Measurements from ENCODE around the gene TBL1Y.
"Not testable (repeated sequence)": the region's sequence is repeated elsewhere in the genome, so short reads cannot be mapped to it uniquely, and the experiment has no call there.

TBL1Y gene

DNA sequence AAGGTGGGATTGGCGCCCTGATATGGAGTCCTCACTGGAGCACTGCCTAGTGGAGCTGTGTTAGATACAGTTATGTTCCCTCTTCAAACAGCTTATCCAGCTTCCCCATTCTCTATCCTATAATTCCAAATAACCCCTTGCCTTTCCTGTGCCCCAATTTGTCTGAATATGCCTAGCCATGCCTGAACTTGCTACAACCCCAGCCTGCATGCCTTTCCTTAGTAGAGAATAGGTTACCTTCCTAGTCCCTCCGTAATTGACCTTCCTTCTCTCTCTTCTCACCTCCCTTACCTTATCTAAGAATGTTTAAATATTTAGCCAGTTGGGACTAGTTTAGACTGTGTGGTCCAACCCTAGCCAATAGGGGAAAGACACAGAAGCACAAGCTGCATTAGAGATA is 102.6 kb downstream of the TBL1Y start:
- Histone ChIP-seq H3K4me3 (ENCODE audit: low read length) (no peak overlapping the region), H3K27me3 (ENCODE audit: control insufficient read depth, insufficient read depth, low read length) (no peaks in the 10 kb centered on the region), H3K9me3 (ENCODE audit: control insufficient read depth, low read depth, low read length) (no peaks in the 10 kb centered on the region), H3K36me3 (ENCODE audit: control insufficient read depth, low read depth, low read length) (no peaks in the 10 kb centered on the region), H3K4me1 (ENCODE audit: control insufficient read depth, low read depth, low read length) (no peaks in the 10 kb centered on the region), H3K27ac (ENCODE audit: low read length) (no peak overlapping the region), H3K9ac (ENCODE audit: low read length) (no peak overlapping the region)

DNA sequence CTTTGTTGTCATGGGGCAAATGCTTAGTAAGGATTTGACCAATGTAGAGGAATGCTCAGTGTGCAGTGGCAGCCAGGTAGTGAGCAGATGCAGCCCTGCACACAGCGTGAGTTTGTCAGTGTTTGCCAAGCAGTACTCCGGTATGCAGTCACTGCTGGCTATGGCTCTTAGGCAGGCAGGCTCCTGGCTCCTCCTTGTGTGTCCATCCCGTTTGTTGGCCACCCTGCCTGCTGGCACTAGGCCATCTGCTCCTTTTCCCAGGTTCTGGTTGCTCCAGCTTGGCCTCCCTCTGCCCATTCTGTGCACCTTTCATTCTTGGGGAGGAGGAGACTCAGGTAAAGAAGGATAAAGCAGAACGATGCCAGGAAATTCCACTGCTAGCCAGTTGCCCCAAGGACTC is 106.0 kb downstream of the TBL1Y start:
- no peak overlapping the region for H3K9ac ChIP-seq (ENCODE audit: low read length)
- H3K4me3 ChIP-seq (ENCODE audit: low read length), result no peak overlapping the region
- no peaks in the 10 kb centered on the region for H3K9me3 ChIP-seq (ENCODE audit: control insufficient read depth, low read depth, low read length)
- H3K36me3 ChIP-seq (ENCODE audit: control insufficient read depth, low read depth, low read length), result no peaks in the 10 kb centered on the region
- no peaks in the 10 kb centered on the region for H3K4me1 ChIP-seq (ENCODE audit: control insufficient read depth, low read depth, low read length)
- H3K27me3 ChIP-seq (ENCODE audit: control insufficient read depth, insufficient read depth, low read length), result no peaks in the 10 kb centered on the region
- no peak overlapping the region for H3K27ac ChIP-seq (ENCODE audit: low read length)

DNA sequence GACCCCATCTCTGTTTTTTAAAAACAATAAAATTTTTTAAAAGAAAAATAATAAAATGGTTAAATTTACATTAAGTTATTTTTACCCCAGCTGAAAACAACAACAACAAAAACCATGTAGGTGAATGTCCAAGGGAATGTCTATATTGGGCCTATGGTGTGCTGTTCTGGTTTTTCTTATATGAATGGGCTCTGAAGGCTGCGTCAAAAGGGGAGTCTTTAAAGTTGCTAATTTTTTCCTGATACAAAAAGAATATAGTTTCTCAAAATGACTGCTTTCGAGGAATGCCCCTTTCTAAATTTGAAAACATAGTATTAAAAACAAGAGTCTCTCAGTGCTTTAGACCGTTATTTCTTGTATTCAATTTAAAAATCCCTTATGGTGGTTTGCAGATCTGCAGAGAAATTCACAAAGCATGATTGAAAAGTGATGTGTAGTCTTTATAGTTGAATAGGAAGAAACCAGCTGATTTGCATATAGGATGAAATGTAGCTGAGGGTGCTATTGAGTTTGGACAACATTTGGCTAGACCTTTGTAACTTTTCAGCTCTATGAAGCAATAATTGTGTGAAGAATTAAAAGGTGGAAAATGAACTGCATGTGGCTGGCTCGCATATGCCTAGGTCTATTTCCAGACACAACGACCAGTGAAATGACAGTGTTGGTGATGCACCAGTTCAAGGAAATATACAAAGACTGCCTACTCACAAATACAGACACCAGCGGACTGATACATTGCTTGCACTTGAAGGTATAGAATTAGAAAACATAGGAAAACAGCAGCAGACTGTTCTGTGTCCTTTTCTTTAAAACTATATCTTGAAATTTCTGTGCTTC is 107.0 kb downstream of the TBL1Y start:
- no peak overlapping the region for H3K4me3 ChIP-seq (ENCODE audit: low read length)
- H3K27ac ChIP-seq (ENCODE audit: low read length), result no peak overlapping the region
- H3K9me3 ChIP-seq (ENCODE audit: control insufficient read depth, low read depth, low read length), result no peaks in the 10 kb centered on the region
- no peaks in the 10 kb centered on the region for H3K36me3 ChIP-seq (ENCODE audit: control insufficient read depth, low read depth, low read length)
- H3K9ac ChIP-seq (ENCODE audit: low read length), result no peak overlapping the region
- H3K4me1 ChIP-seq (ENCODE audit: control insufficient read depth, low read depth, low read length), result no peaks in the 10 kb centered on the region
- H3K27me3 ChIP-seq (ENCODE audit: control insufficient read depth, insufficient read depth, low read length), result no peaks in the 10 kb centered on the region

DNA sequence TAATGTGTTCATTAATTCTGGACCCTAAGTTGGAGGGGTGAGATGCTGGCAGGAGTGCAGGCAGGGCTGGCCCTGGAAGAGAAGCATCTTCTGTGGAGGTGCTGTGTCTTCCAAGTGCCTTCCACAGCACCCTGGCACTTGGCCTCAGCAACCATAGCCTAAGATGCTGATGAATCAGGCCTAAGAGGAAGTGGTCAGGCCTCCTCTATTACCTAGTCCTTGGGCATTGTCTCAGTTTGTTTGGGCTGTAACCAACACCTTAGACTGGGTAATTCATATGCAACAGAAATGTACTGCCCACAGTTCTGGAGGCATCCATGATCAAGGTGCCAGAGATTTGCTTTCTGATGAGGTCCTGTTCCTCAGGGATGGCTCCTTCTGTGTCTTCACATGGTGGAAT is 128.5 kb downstream of the TBL1Y start:
- Histone ChIP-seq H3K27me3 (ENCODE audit: control insufficient read depth, insufficient read depth, low read length) (no peaks in the 10 kb centered on the region), H3K9ac (ENCODE audit: low read length) (no peak overlapping the region), H3K9me3 (ENCODE audit: control insufficient read depth, low read depth, low read length) (no peaks in the 10 kb centered on the region), H3K36me3 (ENCODE audit: control insufficient read depth, low read depth, low read length) (no peaks in the 10 kb centered on the region), H3K4me1 (ENCODE audit: control insufficient read depth, low read depth, low read length) (no peaks in the 10 kb centered on the region), H3K4me3 (ENCODE audit: low read length) (no peak overlapping the region), H3K27ac (ENCODE audit: low read length) (no peak overlapping the region)

DNA sequence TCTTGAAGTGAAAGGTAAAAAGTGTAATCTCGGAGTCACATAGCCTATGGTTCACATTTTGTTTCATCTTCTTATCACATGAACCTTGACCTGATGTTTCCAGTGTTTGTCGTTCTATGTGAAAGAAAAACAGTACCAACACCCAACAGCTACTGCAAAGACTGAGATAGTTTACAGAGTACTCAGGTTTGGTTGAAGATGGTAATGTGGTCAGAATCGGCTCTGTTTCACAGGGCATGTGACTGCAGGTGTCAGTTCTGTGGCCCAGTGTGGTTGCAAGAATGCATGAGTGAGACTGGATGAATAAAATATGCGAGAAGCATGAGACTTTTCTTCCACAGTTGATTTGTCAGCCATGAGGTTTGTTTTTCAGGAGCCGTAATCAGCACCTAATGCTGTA is 130.2 kb downstream of the TBL1Y start:
- Histone ChIP-seq H3K9me3 (ENCODE audit: control insufficient read depth, low read depth, low read length) (no peaks in the 10 kb centered on the region), H3K27me3 (ENCODE audit: control insufficient read depth, insufficient read depth, low read length) (no peaks in the 10 kb centered on the region), H3K4me1 (ENCODE audit: control insufficient read depth, low read depth, low read length) (no peaks in the 10 kb centered on the region), H3K9ac (ENCODE audit: low read length) (no peak overlapping the region), H3K4me3 (ENCODE audit: low read length) (no peak overlapping the region), H3K27ac (ENCODE audit: low read length) (no peak overlapping the region), H3K36me3 (ENCODE audit: control insufficient read depth, low read depth, low read length) (no peaks in the 10 kb centered on the region)

DNA sequence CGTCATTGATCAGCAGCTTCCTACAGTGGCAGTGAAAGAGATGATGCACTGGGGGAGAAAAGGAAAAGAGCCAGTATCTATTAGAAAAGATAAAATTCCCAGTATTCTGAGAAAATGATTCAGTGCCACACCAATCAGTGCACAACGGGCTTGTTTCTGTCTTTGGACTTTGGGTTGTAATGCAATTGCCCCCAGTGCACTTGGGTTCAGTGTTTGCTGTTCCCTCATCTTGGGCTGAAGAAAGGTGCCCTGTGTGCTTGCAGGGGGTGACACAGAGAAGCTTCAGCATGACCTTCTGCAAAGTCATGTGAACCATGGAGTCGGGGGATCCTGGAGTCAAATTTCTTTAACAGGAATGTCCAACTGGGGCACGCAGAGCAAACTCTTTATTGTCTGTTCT is 131.5 kb downstream of the TBL1Y start:
- H3K36me3 ChIP-seq (ENCODE audit: control insufficient read depth, low read depth, low read length), result no peaks in the 10 kb centered on the region
- no peak overlapping the region for H3K9ac ChIP-seq (ENCODE audit: low read length)
- no peaks in the 10 kb centered on the region for H3K4me1 ChIP-seq (ENCODE audit: control insufficient read depth, low read depth, low read length)
- no peak overlapping the region for H3K4me3 ChIP-seq (ENCODE audit: low read length)
- H3K9me3 ChIP-seq (ENCODE audit: control insufficient read depth, low read depth, low read length), result no peaks in the 10 kb centered on the region
- H3K27ac ChIP-seq (ENCODE audit: low read length), result no peak overlapping the region
- H3K27me3 ChIP-seq (ENCODE audit: control insufficient read depth, insufficient read depth, low read length), result no peaks in the 10 kb centered on the region

DNA sequence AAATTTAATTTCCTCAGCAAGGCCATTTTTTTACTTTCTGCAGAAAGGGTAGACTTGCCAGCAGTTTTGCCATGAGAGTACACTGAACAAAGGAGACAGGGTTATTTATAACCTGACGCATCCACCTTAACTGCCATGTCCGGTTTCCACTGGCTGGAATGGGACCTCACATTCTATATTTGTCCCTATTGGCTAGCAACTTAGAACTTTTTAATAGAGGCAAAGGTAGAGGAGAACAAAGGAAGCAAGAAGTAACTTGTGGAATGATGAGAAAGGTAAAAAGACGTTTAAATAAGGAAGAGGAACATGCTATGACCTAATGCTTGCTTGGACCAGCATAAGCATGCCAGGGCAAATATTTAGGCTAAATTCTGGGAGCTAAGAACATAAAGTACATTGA is 142.0 kb downstream of the TBL1Y start:
- not testable (repeated sequence) for H3K27ac ChIP-seq (ENCODE audit: low read length); H3K4me3 ChIP-seq (ENCODE audit: low read length); H3K9me3 ChIP-seq (ENCODE audit: control insufficient read depth, low read depth, low read length); H3K27me3 ChIP-seq (ENCODE audit: control insufficient read depth, insufficient read depth, low read length); H3K4me1 ChIP-seq (ENCODE audit: control insufficient read depth, low read depth, low read length); H3K9ac ChIP-seq (ENCODE audit: low read length); H3K36me3 ChIP-seq (ENCODE audit: control insufficient read depth, low read depth, low read length)

DNA sequence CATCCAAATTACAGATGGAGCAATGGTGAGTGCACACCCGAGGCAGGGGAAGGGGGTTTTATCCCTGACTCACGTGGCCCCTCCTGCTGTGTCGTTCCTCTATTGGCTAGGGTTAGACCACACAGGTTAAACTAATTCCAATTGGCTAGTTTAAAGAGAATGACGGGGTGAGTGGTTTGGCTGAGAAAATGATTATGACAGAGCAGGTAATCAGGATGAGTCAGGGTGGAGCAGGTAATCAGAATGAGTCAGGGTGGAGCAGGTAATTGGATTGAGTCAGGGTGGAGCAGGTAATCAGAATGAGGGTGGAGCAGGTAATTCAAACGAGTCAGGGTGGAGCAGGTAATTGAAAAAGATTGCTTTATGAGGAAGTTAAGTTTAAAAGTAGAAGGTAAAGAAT is 146.4 kb downstream of the TBL1Y start:
- H3K27ac ChIP-seq (ENCODE audit: low read length), result no peak overlapping the region
- H3K4me3 ChIP-seq (ENCODE audit: low read length), result no peak overlapping the region
- H3K9me3 ChIP-seq (ENCODE audit: control insufficient read depth, low read depth, low read length), result no peaks in the 10 kb centered on the region
- H3K9ac ChIP-seq (ENCODE audit: low read length), result no peak overlapping the region
- H3K36me3 ChIP-seq (ENCODE audit: control insufficient read depth, low read depth, low read length), result no peaks in the 10 kb centered on the region
- no peaks in the 10 kb centered on the region for H3K27me3 ChIP-seq (ENCODE audit: control insufficient read depth, insufficient read depth, low read length)
- H3K4me1 ChIP-seq (ENCODE audit: control insufficient read depth, low read depth, low read length), result no peaks in the 10 kb centered on the region

DNA sequence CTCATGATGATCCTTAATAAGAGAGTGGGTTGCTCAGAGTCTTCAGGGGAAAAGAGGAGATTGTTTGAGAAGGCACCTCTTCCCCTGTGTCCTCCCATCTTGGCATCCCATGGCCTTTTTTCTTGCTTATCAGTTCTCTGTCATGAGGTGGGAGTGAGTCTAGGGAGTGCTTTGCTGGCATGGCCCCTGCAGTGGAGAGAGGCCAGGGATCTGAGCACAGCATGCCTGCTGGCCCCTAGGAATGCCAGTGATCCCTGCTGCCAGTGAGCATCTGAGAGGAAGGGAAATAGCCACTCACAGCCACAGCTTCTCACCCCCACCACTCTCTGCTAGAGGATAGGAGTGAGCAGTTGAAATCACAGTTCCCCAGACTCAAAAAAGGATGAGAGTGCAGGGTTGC is 168.2 kb downstream of the TBL1Y start:
- Histone ChIP-seq H3K36me3 (ENCODE audit: control insufficient read depth, low read depth, low read length) (no peaks in the 10 kb centered on the region), H3K4me3 (ENCODE audit: low read length) (no peak overlapping the region), H3K27me3 (ENCODE audit: control insufficient read depth, insufficient read depth, low read length) (no peaks in the 10 kb centered on the region), H3K27ac (ENCODE audit: low read length) (no peak overlapping the region), H3K9ac (ENCODE audit: low read length) (no peak overlapping the region), H3K4me1 (ENCODE audit: control insufficient read depth, low read depth, low read length) (no peaks in the 10 kb centered on the region), H3K9me3 (ENCODE audit: control insufficient read depth, low read depth, low read length) (no peaks in the 10 kb centered on the region)

DNA sequence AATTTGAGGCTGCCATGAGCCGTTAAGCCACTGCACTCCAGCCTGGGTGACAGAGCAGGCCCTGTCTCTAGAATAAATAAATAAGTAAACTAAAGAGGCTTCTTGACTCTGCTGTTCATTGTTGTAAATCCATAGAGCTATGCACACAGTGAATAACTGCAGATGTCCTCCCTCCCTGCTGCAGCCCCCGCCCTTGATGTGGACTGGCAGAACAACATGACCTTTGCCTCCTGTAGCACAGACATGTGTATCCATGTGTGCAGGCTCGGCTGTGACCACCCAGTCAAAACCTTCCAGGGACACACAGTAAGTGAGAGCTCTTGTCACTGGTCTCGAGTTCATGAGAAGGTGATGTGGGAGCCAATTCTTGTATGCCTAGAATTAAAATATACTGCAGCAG is 170.1 kb downstream of the TBL1Y start:
- not testable (repeated sequence) for H3K9me3 ChIP-seq (ENCODE audit: control insufficient read depth, low read depth, low read length); H3K36me3 ChIP-seq (ENCODE audit: control insufficient read depth, low read depth, low read length); H3K27me3 ChIP-seq (ENCODE audit: control insufficient read depth, insufficient read depth, low read length); H3K4me3 ChIP-seq (ENCODE audit: low read length); H3K4me1 ChIP-seq (ENCODE audit: control insufficient read depth, low read depth, low read length); H3K9ac ChIP-seq (ENCODE audit: low read length); H3K27ac ChIP-seq (ENCODE audit: low read length)

DNA sequence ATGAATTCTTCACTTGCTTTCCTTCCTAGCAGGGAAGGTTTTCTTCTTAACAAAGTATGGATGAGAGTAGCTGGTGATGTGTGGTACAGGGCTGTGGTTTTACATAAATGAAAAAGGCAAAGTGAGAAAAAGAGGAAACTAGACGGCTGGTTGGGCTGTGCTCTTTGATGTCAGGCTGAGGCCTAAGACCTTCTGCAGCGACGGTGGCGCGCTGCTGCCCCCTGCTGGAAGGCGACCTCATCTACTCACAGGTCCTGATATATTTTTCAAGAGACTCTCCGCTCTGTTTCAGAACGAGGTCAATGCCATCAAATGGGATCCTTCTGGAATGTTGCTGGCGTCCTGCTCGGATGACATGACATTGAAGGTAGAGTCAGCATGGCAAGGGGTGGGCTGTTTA is 175.1 kb downstream of the TBL1Y start:
- H3K27ac ChIP-seq (ENCODE audit: low read length), result no peak overlapping the region
- H3K9ac ChIP-seq (ENCODE audit: low read length), result no peak overlapping the region
- no peaks in the 10 kb centered on the region for H3K27me3 ChIP-seq (ENCODE audit: control insufficient read depth, insufficient read depth, low read length)
- H3K4me1 ChIP-seq (ENCODE audit: control insufficient read depth, low read depth, low read length), result no peaks in the 10 kb centered on the region
- H3K9me3 ChIP-seq (ENCODE audit: control insufficient read depth, low read depth, low read length), result no peaks in the 10 kb centered on the region
- H3K4me3 ChIP-seq (ENCODE audit: low read length), result no peak overlapping the region
- no peaks in the 10 kb centered on the region for H3K36me3 ChIP-seq (ENCODE audit: control insufficient read depth, low read depth, low read length)

DNA sequence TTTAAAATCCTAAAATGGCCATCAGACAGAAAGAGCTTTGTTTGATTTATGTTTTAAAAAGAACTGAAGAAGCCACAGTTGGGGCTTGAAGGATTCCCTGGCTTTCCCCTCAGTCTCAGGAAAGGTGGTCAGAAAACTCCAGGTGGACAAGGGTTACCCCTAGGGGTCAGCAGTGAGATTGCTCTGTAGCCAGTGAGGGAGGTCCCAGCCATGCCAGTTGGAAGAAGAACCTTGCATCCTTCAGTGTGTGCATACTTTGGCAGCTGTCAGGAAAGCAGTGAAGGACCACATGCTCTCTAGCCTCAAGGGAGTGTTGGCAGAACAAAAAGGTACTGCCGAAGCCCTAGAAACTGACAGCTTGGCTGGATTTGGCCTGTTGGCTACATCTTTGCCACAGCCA is 182.3 kb downstream of the TBL1Y start:
- Histone ChIP-seq H3K27ac (ENCODE audit: low read length) (no peak overlapping the region), H3K9me3 (ENCODE audit: control insufficient read depth, low read depth, low read length) (no peaks in the 10 kb centered on the region), H3K9ac (ENCODE audit: low read length) (no peak overlapping the region), H3K27me3 (ENCODE audit: control insufficient read depth, insufficient read depth, low read length) (no peaks in the 10 kb centered on the region), H3K4me1 (ENCODE audit: control insufficient read depth, low read depth, low read length) (no peaks in the 10 kb centered on the region), H3K36me3 (ENCODE audit: control insufficient read depth, low read depth, low read length) (no peaks in the 10 kb centered on the region), H3K4me3 (ENCODE audit: low read length) (no peak overlapping the region)
